Measurements from ENCODE around the gene OR2AT4. TPM values are rescaled to one million over a fixed set of nuclear protein-coding genes. Genes with fewer than 3 reads are reported as not detected.
"Not testable (repeated sequence)": the region's sequence is repeated elsewhere in the genome, so short reads cannot be mapped to it uniquely, and the experiment has no call there.

OR2AT4 gene
- polyA plus RNA-seq (ENCODE audit: insufficient read depth in 1 of 5, insufficient read length in 5 of 5, low replicate concordance in 1 of 5), result under 1 TPM; 0.03 to 0.09 (median 0.04) TPM
- long read RNA-seq, donor 1, result 0 reads
- long read RNA-seq, donor 2, result 0 reads
- long read RNA-seq, donor 3, result 0 reads
- long read RNA-seq, donor 4, result 0 reads
- long read RNA-seq, donor 5, result 0 reads
- long read RNA-seq, donor 6, result 0 reads
- long read RNA-seq, donor 7, result 0 reads
- long read RNA-seq, donor 8, result 0 reads

- no peak for DNase-seq
Observed at GRCh38 chr11:75096456-75097172, at the start of gene OR2AT4. TSS of gene OR2AT4 (minus strand) at chr11:75096876.

DNA sequence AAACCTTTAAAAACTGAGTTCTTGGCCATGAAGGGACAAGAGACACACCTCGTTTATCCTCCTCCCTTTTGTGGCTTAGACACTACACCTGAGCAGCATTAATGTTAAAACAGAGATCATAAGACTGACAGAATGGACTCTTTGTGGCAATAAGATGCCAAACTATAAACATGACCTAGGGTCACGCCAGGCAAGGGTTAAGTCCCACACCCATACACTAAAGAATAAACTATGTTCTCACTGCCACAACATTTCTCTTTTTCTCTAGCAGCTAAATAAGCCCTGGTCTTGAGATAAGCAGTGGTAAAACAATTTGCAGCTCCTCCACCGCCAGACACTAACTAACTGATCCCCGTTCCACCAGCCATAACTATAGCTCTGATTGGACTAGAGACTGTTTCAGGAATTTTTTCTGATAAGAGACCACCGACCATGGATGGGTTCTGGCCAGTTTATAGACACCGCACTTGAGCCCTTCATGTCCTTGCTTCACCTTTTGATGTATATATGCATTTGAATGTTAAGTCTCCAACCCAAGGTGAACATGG lies 49.4 kb upstream of the OR2AT4 start:
- DNase-seq, result no peak

DNA sequence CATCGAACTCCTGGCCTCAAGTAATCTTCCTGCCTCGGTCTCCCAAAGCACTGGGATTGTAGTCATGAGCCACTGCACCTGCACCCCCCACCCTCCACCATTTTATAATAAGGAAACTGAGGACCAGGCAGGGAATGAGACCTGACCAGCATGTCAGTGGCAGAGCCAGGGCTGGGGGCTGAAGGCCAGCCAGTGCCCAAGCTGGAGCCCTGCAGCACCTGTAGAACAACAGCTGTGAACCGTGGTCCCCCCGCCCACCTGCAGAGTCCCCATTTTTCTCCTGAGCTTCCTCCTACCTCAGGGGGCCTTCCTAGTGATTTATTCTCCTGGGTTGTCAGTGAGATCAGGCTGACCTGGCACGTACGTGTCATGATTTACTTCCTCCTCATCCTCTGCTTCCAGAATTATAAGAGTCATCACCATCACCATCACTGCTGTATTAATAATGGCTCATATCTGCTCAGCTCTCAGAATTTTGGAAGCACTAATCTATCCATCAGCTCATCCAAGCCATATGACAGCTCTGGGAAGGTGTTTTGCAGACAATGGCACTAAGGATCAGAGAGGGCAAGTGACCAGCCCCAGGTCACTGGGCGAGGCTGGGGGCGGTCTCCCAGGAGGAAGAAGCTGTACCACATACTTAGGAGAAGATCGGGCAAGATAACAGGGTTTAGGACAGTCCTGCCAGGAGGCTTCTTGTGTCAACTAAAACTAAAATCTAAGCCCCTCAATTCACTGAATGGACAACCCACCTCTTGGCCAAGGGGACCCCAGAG lies 48.7 kb upstream of the OR2AT4 start:
- DNase-seq, result no peak

DNA sequence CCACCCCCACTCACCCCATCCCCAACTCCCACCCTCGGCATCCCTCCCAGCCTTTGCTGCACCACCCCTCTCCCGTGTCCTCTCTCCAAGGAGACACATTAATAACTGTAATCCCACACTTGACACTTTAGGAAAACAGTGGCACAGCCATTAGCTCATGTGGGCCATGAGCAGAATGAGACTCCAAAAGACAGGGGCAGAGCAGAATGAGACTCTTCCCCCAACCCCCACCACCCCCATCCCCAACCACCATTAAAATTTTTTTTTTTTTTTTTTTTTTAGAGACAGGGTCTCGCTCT lies 48.0 kb upstream of the OR2AT4 start:
- no peak for DNase-seq

DNA sequence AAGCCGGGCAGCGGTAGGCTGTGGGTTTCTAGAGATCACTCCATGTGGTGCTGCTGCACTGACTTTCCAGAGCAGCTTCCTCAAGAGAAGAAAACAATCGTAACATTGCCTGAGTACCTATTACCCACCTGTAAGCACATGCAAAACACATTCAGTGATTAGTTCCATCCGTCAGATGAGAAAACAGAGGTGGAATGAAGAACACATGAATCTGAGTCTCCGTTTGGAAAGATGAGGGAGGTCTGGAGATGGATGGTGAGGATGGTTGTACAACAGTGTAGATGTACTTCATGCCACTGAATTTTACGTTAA lies 46.7 kb upstream of the OR2AT4 start:
- DNase-seq, result no peak

DNA sequence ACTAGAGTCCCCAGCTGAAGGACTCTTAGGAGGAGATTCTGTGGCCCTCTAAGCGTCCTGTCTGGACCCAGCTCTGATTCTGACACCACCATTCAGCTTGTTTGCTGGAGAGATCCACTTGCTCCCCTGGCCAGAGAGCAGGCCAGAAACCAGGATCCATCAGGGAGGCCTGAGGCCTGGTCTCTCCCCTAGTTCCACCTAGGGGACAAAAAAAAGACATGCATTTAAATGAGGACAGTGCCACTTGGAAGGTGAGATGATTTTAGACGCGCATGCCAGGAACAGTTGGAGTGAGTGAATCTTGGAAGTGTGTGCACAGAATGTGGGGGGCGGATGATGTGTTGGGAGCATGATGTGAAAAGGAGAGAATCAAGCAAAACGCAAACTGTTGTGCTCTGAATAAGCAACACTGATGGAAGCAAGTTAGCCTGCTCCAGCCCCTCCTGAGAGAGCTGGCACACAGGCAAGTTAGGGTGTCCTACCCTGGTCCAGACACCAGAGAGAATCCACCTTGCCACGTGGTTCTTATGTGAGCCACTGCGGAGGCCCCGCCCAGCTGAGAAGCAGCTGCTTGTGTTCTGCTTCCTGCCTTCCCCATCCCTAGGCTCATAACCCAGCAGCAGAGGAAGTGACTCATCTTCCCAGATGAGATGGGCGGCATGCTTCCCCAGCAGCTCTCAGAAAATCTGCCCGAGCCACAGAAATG lies 46.2 kb upstream of the OR2AT4 start:
- no peak for DNase-seq

- DNase-seq, result no peak
Observed at GRCh38 chr11:75141166-75141565, 44.5 kb upstream of the OR2AT4 start.

- DNase-seq, result no peak
Observed at GRCh38 chr11:75140269-75141138, 43.8 kb upstream of the OR2AT4 start.

GRCh38 chr11:75135651-75136050 lies 39.0 kb upstream of the OR2AT4 start:
- DNase-seq, result no peak

GRCh38 chr11:75135021-75135650 lies 38.5 kb upstream of the OR2AT4 start:
- DNase-seq, result no peak

GRCh38 chr11:75133976-75134375 lies 37.3 kb upstream of the OR2AT4 start:
- DNase-seq, result no peak

GRCh38 chr11:75132080-75132479 lies 35.4 kb upstream of the OR2AT4 start:
- DNase-seq, result no peak

- no peak for DNase-seq
Observed at GRCh38 chr11:75126564-75126963, 29.9 kb upstream of the OR2AT4 start.

- DNase-seq, result no peak
Observed at GRCh38 chr11:75118577-75118976, 21.9 kb upstream of the OR2AT4 start.

DNA sequence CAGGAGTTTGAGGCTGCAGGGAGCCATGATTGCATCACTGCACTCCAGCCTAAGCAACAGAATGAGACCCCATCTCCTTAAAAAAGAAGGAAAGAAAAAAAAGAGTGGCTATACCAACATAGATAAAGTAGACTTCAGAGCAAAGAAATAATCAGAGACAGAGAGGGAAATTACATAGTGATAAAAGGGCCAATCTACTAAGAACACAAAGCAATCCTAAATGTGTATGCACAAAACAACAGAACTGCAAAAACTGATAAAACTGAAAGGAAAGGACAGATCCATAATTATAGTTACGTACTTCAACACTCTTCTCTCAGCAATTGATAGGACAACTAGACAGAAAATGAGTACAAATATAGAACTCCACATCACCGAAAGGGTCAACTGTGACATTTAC lies 17.8 kb upstream of the OR2AT4 start:
- no peak for DNase-seq

DNA sequence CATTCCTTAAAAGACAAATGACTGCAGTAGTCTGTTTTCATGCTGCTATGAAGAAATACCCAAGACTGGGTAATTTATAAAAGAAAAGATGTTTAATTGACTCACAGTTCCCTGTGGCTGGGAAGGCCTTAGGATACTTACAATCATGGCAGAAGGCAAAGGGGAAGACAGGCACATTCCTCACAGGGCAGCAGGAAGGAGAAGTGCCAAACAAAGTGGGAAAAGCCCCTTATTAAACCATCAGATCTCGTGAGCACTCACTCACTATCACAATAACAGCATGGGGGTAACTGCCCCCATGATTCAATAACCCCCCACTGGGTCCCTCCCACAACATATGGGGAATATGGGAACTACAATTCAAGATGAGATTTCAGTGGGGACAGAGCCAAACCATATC lies 16.4 kb upstream of the OR2AT4 start:
- DNase-seq, result no peak

DNA sequence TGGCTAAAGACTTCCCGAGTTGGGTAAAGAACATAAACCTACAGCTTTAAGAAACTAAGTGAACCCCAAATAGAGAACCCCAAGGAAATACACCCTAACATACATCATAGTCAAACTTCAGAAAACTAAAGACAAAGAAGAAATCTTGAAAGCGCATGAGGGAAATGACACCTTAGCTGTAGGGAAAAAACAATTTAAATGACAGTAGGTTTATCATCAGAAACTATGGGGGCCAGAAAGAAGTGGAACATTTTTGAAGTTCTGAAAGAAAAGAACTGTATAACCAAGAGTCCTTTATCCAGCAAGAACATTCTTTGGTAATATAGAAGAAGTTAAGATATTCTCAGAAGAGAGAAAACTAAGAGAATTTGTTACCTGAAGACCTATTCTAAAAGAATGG lies 15.5 kb upstream of the OR2AT4 start:
- DNase-seq, result no peak

GRCh38 chr11:75107187-75107586 lies 10.5 kb upstream of the OR2AT4 start:
- no peak for DNase-seq

- DNase-seq, result not testable (repeated sequence)
Observed at GRCh38 chr11:75105967-75106681, 9.4 kb upstream of the OR2AT4 start.

DNA sequence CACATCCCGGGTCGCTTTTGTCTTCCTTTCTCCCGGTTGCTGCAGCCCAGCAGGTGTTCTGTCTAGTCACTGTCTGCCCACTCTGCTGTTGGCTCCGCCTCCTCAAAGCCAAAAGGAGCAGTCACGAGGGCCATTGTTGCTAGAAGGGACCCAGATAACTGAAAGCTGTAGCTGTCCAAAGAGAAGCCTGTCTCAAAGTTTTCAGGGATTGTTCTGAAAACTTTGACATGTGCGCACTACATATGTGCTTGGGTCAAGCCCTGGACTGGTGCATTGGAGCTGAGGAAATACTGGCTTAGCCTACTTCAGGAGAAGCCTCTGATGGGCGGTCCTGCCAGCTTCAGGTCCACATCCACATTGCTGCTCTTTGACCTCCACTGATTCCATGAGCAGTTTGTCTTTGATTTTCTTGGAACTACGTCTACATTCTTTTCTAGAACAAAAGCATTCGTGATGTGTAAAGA lies 8.8 kb upstream of the OR2AT4 start:
- no peak for DNase-seq
